SK-N-SH treated with all-trans-retinoic acid at 6 μM for 48 hours (cell line): ENCODE measurements around the gene GABBR2.
"Not testable (repeated sequence)": the region's sequence is repeated elsewhere in the genome, so short reads cannot be mapped to it uniquely, and the experiment has no call there.

Experiments used
- ATAC-seq: fragments of 200-7000 bp; cut with Tn5 transposase; 3 replicates; pipeline ENCODE4 v1.9.1; 2020; ENCODE audit warnings: mild to moderate bottlenecking, moderate library complexity
- ARNTL ChIP-seq: fragments of 450-650 bp; formaldehyde crosslinking; IDR thresholded peaks from 2 replicates; pipeline ENCODE4 v1.5.0; 2020; ENCODE audit warnings: low read depth, mild to moderate bottlenecking, moderate library complexity, borderline replicate concordance
- BACH2 ChIP-seq: fragments of 250-450 bp; sonication (Bioruptor Pico); IDR thresholded peaks from 2 replicates; pipeline ENCODE4 v1.9.0; 2021; ENCODE audit warnings: mild to moderate bottlenecking, borderline replicate concordance
- CSRNP3 ChIP-seq: fragments of 250-450 bp; sonication (Bioruptor Pico); IDR thresholded peaks from 2 replicates; pipeline ENCODE4 v1.5.1; 2021; ENCODE audit warnings: mild to moderate bottlenecking, moderate library complexity
- ESRRG ChIP-seq: fragments of 250-450 bp; sonication (Bioruptor Pico); IDR thresholded peaks from 2 replicates; pipeline ENCODE4 v1.6.1; 2021; ENCODE audit warnings: mild to moderate bottlenecking
- GLIS3 ChIP-seq: fragments of 250-450 bp; sonication (Bioruptor Pico); IDR thresholded peaks from 2 replicates; pipeline ENCODE4 v1.5.0; 2020; ENCODE audit warnings: mild to moderate bottlenecking, moderate library complexity
- ISL1 ChIP-seq: fragments of 250-450 bp; sonication (Bioruptor Pico); IDR thresholded peaks from 2 replicates; pipeline ENCODE4 v2.1.2; 2022; ENCODE audit warnings: mild to moderate bottlenecking, moderate library complexity
- OSR1 ChIP-seq: fragments of 250-450 bp; sonication (Bioruptor Pico); IDR thresholded peaks from 2 replicates; pipeline ENCODE4 v1.8.0; 2022; ENCODE audit warnings: moderate library complexity, mild to moderate bottlenecking, inconsistent platforms
- PATZ1 ChIP-seq: fragments of 250-450 bp; sonication (Bioruptor Pico); IDR thresholded peaks from 2 replicates; pipeline ENCODE4 v1.8.0; 2020; ENCODE audit warnings: mild to moderate bottlenecking, moderate library complexity, borderline replicate concordance
- PPARA ChIP-seq: fragments of 250-450 bp; sonication (Bioruptor Pico); IDR thresholded peaks from 2 replicates; pipeline ENCODE4 v1.5.0; 2020; ENCODE audit warnings: mild to moderate bottlenecking, borderline replicate concordance
- RARB ChIP-seq: fragments of 250-450 bp; sonication (Bioruptor Pico); IDR thresholded peaks from 2 replicates; pipeline ENCODE4 v1.8.0; 2021; ENCODE audit warnings: mild to moderate bottlenecking, moderate library complexity
- SNAI2 ChIP-seq: fragments of 250-450 bp; sonication (Bioruptor Pico); IDR thresholded peaks from 2 replicates; pipeline ENCODE4 v1.5.0; 2020; ENCODE audit warnings: mild to moderate bottlenecking, moderate library complexity
- TCF4 ChIP-seq: fragments of 250-450 bp; sonication (Bioruptor Pico); IDR thresholded peaks from 2 replicates; pipeline ENCODE4 v1.8.0; 2021; ENCODE audit warnings: mild to moderate bottlenecking, moderate library complexity, borderline replicate concordance
- TOX ChIP-seq: fragments of 250-450 bp; sonication (Bioruptor Pico); IDR thresholded peaks from 2 replicates; pipeline ENCODE4 v1.8.0; 2021; ENCODE audit warnings: mild to moderate bottlenecking, moderate library complexity, borderline replicate concordance
- TSHZ2 ChIP-seq: fragments of 250-450 bp; sonication (Bioruptor Pico); IDR thresholded peaks from 2 replicates; pipeline ENCODE4 v1.5.0; 2020; ENCODE audit warnings: mild to moderate bottlenecking, moderate library complexity
- ZC3H10 ChIP-seq: fragments of 250-450 bp; sonication (Bioruptor Pico); IDR thresholded peaks from 2 replicates; pipeline ENCODE4 v1.5.1; 2021; ENCODE audit warnings: mild to moderate bottlenecking, moderate library complexity
- ZFP3 ChIP-seq: fragments of 250-450 bp; sonication (Bioruptor Pico); IDR thresholded peaks from 2 replicates; pipeline ENCODE4 v1.5.0; 2020; ENCODE audit warnings: mild to moderate bottlenecking, moderate library complexity
- ZFP30 ChIP-seq: fragments of 450-650 bp; formaldehyde crosslinking; IDR thresholded peaks from 2 replicates; pipeline ENCODE4 v1.5.0; 2022; ENCODE audit warnings: mild to moderate bottlenecking, moderate library complexity
- ZNF565 ChIP-seq: fragments of 450-650 bp; formaldehyde crosslinking; conservative IDR thresholded peaks from 2 replicates; pipeline ENCODE4 v1.5.0; 2020; ENCODE audit warnings: low read depth, mild to moderate bottlenecking, moderate library complexity
- ZNF70 ChIP-seq: fragments of 450-650 bp; formaldehyde crosslinking; IDR thresholded peaks from 2 replicates; pipeline ENCODE4 v1.5.0; 2020; ENCODE audit warnings: mild to moderate bottlenecking, moderate library complexity
- ZNF8 ChIP-seq: fragments of 450-650 bp; formaldehyde crosslinking; IDR thresholded peaks from 2 replicates; pipeline ENCODE4 v1.5.0; 2020; ENCODE audit warnings: mild to moderate bottlenecking, moderate library complexity
- TF ChIP-seq, protein P1 (sequence below): fragments of 250-450 bp; sonication (Bioruptor Pico); IDR thresholded peaks from 2 replicates; pipeline ENCODE4 v1.5.1; 2020; ENCODE audit warnings: low read depth, mild to moderate bottlenecking, moderate library complexity

Gene GABBR2

DNA sequence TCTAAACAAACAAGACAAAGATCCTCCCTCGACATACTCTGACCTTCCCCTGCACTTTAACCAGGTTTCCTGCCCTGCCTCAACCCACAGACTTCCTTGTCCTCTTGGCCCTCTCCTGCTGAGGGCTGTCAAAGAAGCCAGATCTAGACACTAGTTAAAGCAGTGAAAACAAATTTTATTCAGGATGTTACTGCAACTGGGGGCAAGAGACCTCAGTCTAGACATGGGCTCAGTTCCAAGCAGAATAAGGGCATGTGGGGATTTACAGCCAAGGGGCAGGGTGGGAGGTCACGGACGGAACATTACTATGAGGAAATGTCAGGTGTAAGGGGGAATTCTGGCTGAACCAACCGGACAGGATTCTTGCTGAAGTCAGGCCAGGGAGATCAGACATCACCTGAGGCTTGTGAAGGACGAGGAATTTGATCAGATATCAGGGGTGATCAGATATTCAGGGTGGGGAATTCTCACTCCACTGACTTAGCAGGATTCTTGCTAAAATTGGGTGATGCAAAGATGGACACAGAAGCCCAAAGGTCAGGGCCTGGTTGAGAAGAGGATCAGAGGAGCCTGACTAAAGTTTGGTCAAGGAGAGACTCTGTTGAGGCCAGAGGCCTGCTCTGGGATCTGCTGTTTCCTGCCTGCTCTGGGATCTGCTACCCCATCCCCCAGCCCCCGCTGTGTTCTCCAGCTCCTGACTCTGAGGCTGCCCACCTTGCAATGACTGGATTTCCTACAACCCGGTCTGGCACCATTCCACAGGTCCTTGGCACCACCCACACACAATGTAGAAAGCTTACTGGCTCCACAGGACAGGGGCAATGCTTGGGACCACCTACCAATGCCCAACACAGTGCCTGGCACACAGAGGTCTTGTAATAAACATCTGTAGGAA lies 21.5 kb downstream of the GABBR2 start:
- no peak for ATAC-seq
- TF ChIP-seq ZNF70 = no peak
- TF ChIP-seq ARNTL (CRISPR knock-in tag) = no peak

- not testable (repeated sequence) for ATAC-seq
These were observed 23.9 kb downstream of the GABBR2 start for GRCh38 chr9:98684816-98685215.

- TF ChIP-seq ZC3H10 (CRISPR knock-in tag) (no peak), ZNF565 (CRISPR knock-in tag) (no peak), PPARA (CRISPR knock-in tag) (no peak)
- ATAC-seq = 0 out of 3 replicates have a peak, but pooled peaks have one; percentile 45
These were observed 30.4 kb downstream of the GABBR2 start for GRCh38 chr9:98678244-98678842.

- ATAC-seq = no peak
- no peak for TF ChIP-seq SNAI2
- no peak for TF ChIP-seq GLIS3 (CRISPR knock-in tag)
- TF ChIP-seq OSR1 (CRISPR knock-in tag) = no peak
- TF ChIP-seq TCF4 = no peak
- TF ChIP-seq ZNF565 (CRISPR knock-in tag) = no peak
- TF ChIP-seq ZFP3 (CRISPR knock-in tag) = no peak
- no peak for TF ChIP-seq CSRNP3
- TF ChIP-seq ESRRG (CRISPR knock-in tag) = no peak
- TF ChIP-seq ZNF8 (CRISPR knock-in tag) = no peak
- no peak for TF ChIP-seq ARNTL (CRISPR knock-in tag)
- no peak for TF ChIP-seq ISL1 (CRISPR knock-in tag)
- no peak for TF ChIP-seq RARB (CRISPR knock-in tag)
- no peak for TF ChIP-seq BACH2
- no peak for TF ChIP-seq TSHZ2 (CRISPR knock-in tag)
- TF ChIP-seq PPARA (CRISPR knock-in tag) = no peak
- no peak for TF ChIP-seq ZNF70
- TF ChIP-seq TOX (CRISPR knock-in tag) = no peak
- TF ChIP-seq, protein P1, sequence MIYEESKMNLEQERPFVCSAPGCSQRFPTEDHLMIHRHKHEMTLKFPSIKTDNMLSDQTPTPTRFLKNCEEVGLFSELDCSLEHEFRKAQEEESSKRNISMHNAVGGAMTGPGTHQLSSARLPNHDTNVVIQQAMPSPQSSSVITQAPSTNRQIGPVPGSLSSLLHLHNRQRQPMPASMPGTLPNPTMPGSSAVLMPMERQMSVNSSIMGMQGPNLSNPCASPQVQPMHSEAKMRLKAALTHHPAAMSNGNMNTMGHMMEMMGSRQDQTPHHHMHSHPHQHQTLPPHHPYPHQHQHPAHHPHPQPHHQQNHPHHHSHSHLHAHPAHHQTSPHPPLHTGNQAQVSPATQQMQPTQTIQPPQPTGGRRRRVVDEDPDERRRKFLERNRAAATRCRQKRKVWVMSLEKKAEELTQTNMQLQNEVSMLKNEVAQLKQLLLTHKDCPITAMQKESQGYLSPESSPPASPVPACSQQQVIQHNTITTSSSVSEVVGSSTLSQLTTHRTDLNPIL (CRISPR knock-in tag) = no peak
These were observed 35.1 kb downstream of the GABBR2 start for GRCh38 chr9:98673681-98674080.

DNA sequence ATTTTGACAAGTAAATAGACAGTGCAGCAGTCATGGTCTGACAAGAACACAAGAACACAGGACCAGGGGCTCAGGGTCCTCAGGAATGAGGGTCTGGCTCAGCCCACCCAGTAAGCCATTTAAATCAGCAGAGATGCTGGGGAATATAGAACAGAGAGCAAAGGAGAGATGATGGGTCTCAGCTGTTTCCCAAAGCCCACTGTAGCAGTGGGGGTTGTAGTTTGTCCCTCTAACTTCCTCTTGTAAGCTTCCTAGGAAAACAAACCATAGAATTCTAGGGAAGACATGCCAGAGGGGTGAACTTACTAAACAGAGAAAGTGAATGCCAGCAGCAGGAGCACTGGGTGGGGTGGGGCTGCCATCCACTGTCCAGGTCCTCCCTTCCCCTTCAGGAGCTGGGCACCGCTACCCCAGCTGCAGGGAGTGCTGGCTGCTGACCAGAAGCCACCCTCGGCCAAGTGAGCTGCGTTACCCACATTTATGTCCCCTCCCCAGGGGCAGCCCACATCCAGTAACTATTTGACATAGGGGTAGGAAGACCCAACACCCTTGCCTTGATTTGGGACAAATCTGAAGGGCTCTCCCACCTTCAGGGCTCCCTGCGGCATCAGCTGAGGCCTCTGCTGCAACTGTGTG lies 41.6 kb downstream of the GABBR2 start:
- no peak for ATAC-seq
- TF ChIP-seq ESRRG (CRISPR knock-in tag) = no peak
- no peak for TF ChIP-seq ZNF70
- TF ChIP-seq ZNF565 (CRISPR knock-in tag) = no peak
- TF ChIP-seq ISL1 (CRISPR knock-in tag) = no peak
- no peak for TF ChIP-seq TCF4
- no peak for TF ChIP-seq ZFP30 (CRISPR knock-in tag)
- no peak for TF ChIP-seq TSHZ2 (CRISPR knock-in tag)
- TF ChIP-seq ZC3H10 (CRISPR knock-in tag) = no peak
- no peak for TF ChIP-seq TOX (CRISPR knock-in tag)
- TF ChIP-seq ZFP3 (CRISPR knock-in tag) = no peak
- TF ChIP-seq SNAI2 = no peak
- no peak for TF ChIP-seq OSR1 (CRISPR knock-in tag)
- TF ChIP-seq PATZ1 (CRISPR knock-in tag) = no peak
- no peak for TF ChIP-seq RARB (CRISPR knock-in tag)
